Right renal pelvis (tissue), 4 donors: ENCODE data around the gene PSMC3. TPM values are rescaled to one million over a fixed set of nuclear protein-coding genes. Genes with fewer than 3 reads are reported as not detected.

ENCODE experiments used
- DNase-seq, 4 donors: peaks; one replicate each; pipeline ENCODE4 v3.0.0-alpha.2; 2013; ENCODE audit warnings: low read depth in 4 of 4, low spot score in 3 of 4, missing footprints in 1 of 4
- polyA plus RNA-seq, 4 donors: library from polyadenylated mRNA; unstranded; fragments of 120-200 nt; gene quantifications; one replicate each; pipeline ENCODE4 v1.2.1, GENCODE V29; 2013; ENCODE audit not compliant: insufficient read length in 4 of 4

PSMC3 gene
- polyA plus RNA-seq, 4 donors, result 146 to 162 (median 150) TPM

- no peak for DNase-seq
Observed at GRCh38 chr11:47378010-47378835, 48.0 kb downstream of the PSMC3 start, which contains the start of gene SPI1. Gene SPI1 (minus strand): TSS chr11:47378547. CDS start chr11:47378353, 194 bp downstream.

- no peak for DNase-seq
Observed at GRCh38 chr11:47377571-47378009, 48.6 kb downstream of the PSMC3 start.

GRCh38 chr11:47376525-47377371 is 49.5 kb downstream of the PSMC3 start:
- DNase-seq, result no peak

- no peak for DNase-seq
Observed at GRCh38 chr11:47376107-47376524, 50.1 kb downstream of the PSMC3 start.

GRCh38 chr11:47375546-47376085 is 50.6 kb downstream of the PSMC3 start:
- no peak for DNase-seq

- DNase-seq, result no peak
Observed at GRCh38 chr11:47375020-47375419, 51.2 kb downstream of the PSMC3 start.

GRCh38 chr11:47374720-47375019 is 51.6 kb downstream of the PSMC3 start:
- DNase-seq, result no peak

- peak in 1 of 4 donors; percentile 69 for DNase-seq
Observed at GRCh38 chr11:47373876-47374719, 52.1 kb downstream of the PSMC3 start.

- no peak for DNase-seq
Observed at GRCh38 chr11:47372422-47372821, 53.8 kb downstream of the PSMC3 start.

- DNase-seq, result no peak
Observed at GRCh38 chr11:47369676-47370075, 56.6 kb downstream of the PSMC3 start.

Other genes starting within 250 kb of the PSMC3 start
- 10 to 100 TPM; 78.0 to 79.7 (median 79.1) TPM for gene ARFGAP2, start 249.6 kb downstream of the PSMC3 start, polyA plus RNA-seq
- gene PACSIN3, start 240.0 kb downstream of the PSMC3 start, polyA plus RNA-seq, result 10 to 100 TPM; 28.1 to 42.0 (median 31.3) TPM
- gene DDB2, start 211.5 kb downstream of the PSMC3 start, polyA plus RNA-seq, result 10 to 100 TPM; 19.6 to 21.9 (median 21.5) TPM
- gene ACP2, start 177.6 kb downstream of the PSMC3 start, polyA plus RNA-seq, result 10 to 100 TPM; 50.8 to 61.4 (median 56.5) TPM
- gene NR1H3, start 168.4 kb downstream of the PSMC3 start, polyA plus RNA-seq, result 10 to 100 TPM; 41.2 to 42.0 (median 41.8) TPM
- gene MADD, start 156.3 kb downstream of the PSMC3 start, polyA plus RNA-seq, result 10 to 100 TPM; 34.5 to 51.2 (median 39.9) TPM
- under 1 TPM; 0.04 to 0.13 (median 0.11) TPM for gene MYBPC3, start 73.7 kb downstream of the PSMC3 start, polyA plus RNA-seq
- gene SPI1, start 47.9 kb downstream of the PSMC3 start, polyA plus RNA-seq, result 1 to 10 TPM; 2.7 to 3.7 (median 3.4) TPM
- gene SLC39A13, start 17.8 kb downstream of the PSMC3 start, polyA plus RNA-seq, result 10 to 100 TPM; 47.0 to 73.0 (median 53.9) TPM
- under 1 TPM; 0.14 to 0.31 (median 0.21) TPM for gene RAPSN, start 22.7 kb upstream of the PSMC3 start, polyA plus RNA-seq
- 100 to 1,000 TPM in 2 of 4 donors, 10 to 100 TPM in 2; 88.1 to 109 (median 104) TPM for gene CELF1, start 126.7 kb upstream of the PSMC3 start, polyA plus RNA-seq
- gene PTPMT1, start 139.2 kb upstream of the PSMC3 start, polyA plus RNA-seq, result 10 to 100 TPM; 50.1 to 59.8 (median 57.8) TPM
- 10 to 100 TPM; 26.1 to 27.5 (median 26.5) TPM for gene KBTBD4, start 152.5 kb upstream of the PSMC3 start, polyA plus RNA-seq
- gene NDUFS3, start 152.6 kb upstream of the PSMC3 start, polyA plus RNA-seq, result 100 to 1,000 TPM; 146 to 149 (median 148) TPM
- gene FAM180B, start 160.2 kb upstream of the PSMC3 start, polyA plus RNA-seq, result under 1 TPM; 0.19 to 0.40 (median 0.26) TPM
- gene C1QTNF4, start 168.0 kb upstream of the PSMC3 start, polyA plus RNA-seq, result 10 to 100 TPM in 1 of 4 donors, 1 to 10 TPM in 3; 5.4 to 12.0 (median 6.1) TPM
- gene MTCH2, start 216.1 kb upstream of the PSMC3 start, polyA plus RNA-seq, result 100 to 1,000 TPM; 120 to 135 (median 126) TPM